ENCODE results near the gene NID1.

NID1 gene

DNA sequence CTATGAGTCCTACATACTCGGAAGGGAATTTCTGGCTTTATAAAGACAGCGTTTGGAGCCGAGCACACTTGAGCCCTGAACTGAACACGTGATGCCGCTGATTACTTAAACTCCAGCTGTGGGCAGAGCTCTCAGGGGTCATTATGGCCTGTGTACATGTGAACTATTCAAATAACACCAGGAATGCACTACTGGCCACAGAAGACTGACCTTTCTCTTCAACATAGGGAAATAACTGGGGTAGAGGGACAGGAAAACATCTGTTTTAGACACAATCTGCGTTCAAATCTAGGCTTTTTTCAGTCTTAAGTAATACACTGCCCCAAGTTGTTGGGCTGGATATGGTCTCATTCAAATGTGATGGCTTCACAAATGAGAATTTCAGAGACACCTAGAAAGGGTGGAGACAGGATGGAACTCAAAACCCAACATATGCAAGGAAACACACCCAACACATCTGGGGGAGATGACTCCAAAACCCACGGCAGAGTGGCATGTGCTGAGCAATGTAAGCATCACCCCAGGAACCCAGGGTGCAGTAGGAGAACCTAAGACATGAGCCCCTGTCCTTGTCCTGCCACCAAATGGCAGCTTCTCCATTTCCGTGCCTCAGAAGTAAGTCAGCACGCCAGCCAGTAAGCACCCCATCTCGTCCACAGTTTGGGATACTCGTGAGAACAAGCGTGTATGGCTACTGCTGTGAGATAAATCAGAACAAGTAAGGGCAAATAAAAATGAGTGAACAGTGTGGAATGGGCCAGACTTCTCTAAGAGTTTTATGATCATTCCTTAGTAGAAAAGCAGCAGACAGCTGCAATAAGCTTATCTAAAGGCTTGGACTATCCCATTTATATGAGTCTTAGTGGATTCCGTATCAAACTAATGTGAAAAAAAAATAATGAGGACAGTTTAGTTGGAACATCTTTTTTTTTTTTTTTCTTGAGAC lies 24.9 kb downstream of the NID1 start:
- H3K27ac ChIP-seq: no peak overlapping the region
- H3K4me3 ChIP-seq: no peak overlapping the region

DNA sequence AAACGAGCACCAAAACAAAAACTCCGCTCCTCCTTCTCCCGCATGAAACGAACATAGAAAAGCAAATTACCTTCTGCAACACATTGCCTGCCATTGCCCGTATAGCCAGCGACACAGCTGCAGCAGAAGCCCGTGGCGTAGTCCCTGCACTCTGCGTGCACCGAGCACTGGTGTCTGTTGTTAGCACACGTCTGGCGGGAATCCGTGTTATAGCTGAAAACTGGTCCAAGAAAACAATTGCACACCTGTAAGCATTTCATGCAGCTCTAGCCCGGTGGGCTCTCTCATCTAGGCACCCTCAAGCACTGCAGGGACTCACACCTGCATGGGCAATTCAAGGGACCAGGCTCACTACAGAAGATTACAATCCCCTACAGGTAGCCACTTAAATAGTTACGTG lies 26.9 kb downstream of the NID1 start:
- no peak overlapping the region for H3K27ac ChIP-seq
- H3K4me3 ChIP-seq: no peak overlapping the region

DNA sequence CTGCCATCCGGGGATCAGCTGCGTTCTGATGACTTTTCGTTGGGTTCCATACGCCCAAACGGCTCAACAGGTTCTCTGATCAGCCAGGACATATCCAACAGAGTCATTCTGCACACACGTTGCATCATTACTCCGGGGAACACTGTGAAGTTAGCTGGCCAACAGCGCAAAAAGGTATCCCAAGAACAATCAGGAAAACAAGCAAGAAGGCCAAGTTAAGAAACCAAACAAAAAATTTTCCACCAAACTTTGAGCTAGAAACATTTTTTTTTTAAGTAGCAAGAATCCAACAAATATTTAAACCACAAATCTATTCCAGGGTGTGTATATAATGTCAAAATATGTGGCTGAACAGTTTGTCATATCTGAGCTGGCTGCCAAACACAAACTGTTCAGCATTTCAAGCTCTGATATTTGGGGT lies 29.2 kb downstream of the NID1 start:
- H3K4me3 ChIP-seq: no peak overlapping the region
- no peak overlapping the region for H3K27ac ChIP-seq

DNA sequence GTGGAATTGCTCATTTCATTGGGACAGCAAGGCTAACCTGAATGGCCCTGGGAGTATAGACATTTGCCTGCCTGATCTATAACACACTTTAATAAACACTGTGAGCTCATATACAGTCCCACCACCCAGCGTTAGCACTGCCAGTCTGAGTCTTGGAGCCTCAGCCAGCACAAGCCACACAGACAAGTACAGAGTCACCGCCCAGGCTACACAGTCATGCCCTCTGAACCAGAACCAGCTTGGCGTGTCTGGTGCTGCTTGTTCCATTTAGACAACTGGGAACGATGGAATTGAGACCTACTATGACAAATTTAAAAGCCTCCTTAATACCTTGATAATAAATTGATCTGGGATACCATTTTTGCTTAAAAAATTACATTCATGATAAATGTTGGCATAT lies 31.6 kb downstream of the NID1 start:
- Histone ChIP-seq H3K27ac (no peak overlapping the region), H3K4me3 (no peak overlapping the region)

DNA sequence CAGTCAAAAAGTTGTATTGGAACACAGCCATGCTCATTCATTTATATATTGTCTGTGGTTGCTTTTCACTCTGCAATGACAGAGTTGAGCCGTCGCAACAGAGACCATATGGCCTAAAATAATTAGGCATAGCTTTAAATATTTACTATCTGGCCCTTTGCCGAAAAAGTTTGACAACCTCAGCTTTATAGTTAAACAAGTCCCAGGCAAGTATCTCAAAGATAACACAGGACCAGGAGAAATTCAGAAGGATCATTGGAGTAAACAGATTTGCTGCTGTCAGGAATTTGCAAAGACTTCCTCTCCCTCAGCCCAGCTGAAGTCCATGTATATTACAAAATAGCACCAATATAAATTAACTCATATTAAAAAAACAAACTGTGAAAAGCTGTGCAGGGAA lies 34.4 kb downstream of the NID1 start:
- no peak overlapping the region for H3K27ac ChIP-seq
- no peak overlapping the region for H3K4me3 ChIP-seq

DNA sequence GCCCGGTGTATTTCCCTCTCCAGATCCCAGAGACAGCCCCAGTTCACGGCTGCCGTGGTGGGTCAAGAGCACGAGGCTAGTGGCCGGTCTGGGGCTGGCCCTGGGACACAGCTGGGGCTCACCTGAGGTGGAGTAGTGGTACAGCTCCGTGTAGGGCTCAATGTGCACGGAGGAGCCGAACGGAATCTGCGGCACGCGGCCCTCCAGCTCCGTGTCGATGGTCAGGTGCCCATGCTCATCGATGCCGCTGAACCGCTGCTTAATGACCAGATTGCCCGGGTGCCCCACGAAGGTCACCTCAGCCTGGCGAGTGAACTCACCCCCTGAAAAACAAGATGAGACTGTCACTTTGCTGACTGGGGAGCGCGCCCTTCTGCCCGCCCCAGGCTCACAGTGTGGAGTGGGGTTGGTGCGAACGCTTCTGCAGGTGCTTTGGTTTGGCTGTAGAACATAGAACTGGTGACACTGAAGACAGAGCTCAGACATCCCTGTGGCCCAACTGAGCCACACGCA lies 35.4 kb downstream of the NID1 start:
- no peak overlapping the region for H3K27ac ChIP-seq

DNA sequence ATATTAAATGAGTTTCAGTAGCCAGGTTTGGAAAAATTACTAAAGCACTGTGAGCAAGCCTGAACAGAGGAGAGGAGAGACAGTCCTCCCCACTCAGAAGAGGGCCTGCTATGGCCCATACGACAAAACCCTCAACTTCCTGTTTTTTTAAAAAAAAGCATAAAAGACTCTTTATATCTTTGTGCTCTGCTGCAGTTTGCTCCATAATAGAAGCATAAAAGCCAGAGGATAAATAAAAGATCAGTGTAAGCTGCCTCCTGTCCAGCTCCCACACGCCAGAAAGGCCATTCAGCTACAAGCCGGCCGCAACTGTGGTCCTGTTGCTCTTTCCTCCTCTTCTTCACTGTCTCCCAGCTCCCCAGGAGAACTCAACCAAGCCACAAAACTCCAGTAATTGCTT lies 37.8 kb downstream of the NID1 start:
- Histone ChIP-seq H3K27ac (no peak overlapping the region), H3K4me3 (no peak overlapping the region)

More for the DNA sequence above, 35.4 kb downstream of the NID1 start:
- no peak overlapping the region for H3K4me3 ChIP-seq

DNA sequence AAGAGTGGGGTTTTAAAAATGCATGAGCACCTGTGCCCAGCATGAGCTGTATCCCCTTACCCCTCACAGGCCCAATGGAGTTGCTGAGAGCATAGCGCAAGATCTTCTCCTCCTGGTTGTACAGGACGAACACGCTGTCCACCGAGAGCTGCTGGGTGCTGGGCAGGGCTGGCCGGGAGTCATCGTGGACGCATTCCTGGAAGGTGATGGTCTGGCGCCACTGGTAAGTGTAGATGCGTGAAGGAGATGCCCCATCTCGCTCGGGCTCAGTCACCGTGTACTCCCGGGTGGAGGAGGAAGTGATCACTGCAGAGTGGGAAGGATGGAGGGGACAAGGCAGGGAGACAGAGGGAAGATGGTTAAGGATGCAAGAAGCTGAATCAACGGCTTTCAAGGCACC lies 39.1 kb downstream of the NID1 start:
- Histone ChIP-seq H3K4me3 (no peak overlapping the region), H3K27ac (no peak overlapping the region)

DNA sequence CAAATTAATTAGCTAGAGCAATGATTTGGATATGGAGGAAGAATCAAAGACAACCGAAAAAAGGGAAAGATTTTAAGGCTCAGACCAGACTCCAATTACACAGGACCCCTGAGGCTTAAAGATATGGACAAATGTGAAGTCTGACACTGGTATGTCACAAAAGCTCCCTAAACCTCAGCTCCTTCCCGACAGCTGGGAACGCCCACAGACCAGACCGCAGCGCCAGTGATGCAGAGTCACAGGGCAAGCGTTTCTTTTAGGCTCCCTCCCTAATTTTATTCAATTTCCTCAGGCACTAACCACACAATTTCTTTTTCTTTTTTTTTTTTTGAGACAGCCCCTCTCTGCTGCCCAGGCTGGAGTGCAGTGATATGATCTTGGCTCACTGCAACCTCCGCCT lies 40.2 kb downstream of the NID1 start:
- H3K4me3 ChIP-seq: no peak overlapping the region
- no peak overlapping the region for H3K27ac ChIP-seq

DNA sequence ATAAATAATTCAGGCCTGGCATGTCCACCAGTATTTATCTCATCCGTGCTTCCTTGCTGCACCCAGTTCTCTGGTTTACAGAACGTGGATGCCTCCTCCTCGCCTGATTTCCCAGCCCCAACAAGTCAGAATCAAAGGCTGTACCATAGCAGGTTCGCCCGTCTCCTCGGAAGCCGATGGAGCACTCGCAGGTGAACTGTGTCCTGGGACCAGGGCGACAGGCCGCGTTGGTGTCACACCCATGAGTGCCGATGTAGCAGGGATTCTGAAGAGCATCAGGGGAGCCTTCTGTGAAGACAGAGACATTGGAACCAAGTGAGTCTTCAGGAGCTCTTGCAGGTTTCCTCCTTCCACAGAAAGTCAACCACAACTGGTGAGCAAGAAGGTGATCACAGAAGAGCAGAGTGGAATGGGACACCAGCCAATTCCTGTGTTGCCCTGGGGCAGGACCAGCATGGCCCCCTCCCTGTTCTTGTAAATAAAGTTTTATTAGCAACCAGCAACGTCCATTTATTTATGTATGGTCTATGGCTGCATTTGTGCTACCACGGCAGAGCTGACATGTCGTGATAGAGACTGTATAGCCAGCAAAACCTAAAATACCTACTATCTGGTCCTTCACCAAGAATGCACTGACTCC lies 40.8 kb downstream of the NID1 start:
- H3K4me3 ChIP-seq: no peak overlapping the region
- no peak overlapping the region for H3K27ac ChIP-seq

DNA sequence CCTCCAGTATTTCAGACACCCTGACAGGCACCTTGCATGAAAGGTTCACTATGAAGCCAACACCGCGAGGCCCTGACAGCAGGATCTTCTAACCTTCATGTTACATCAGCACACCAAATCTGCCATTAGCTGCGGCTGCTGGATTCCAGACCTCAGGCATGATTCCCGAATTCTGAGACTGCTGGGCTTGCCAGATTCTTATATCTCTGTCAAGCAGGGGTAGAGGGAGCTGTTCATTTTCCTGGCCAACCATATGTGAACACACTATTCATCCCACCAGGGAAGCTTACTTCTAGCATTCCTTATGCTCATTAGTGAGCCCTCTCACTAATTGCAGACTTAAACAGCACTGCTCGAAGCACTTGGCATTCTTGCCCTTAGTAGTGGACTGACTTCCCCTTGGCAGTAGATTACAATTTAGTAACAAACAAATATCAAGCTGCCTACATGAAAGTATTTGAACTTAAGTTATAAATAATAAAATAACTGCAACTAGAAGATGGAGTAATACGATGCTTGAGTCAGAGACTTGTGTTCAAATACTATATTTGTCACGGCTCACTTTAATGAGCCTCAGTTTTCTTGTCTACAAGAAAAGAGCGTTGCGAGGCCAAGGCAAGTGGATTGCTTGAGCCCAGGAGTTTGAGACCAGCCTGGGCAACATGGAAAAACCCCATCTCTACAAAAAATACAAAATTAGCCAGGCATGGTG lies 43.3 kb downstream of the NID1 start:
- peak overlapping the region in 7 of 21 experiments; percentile 8 to 70 (median 45) for H3K27ac ChIP-seq

DNA sequence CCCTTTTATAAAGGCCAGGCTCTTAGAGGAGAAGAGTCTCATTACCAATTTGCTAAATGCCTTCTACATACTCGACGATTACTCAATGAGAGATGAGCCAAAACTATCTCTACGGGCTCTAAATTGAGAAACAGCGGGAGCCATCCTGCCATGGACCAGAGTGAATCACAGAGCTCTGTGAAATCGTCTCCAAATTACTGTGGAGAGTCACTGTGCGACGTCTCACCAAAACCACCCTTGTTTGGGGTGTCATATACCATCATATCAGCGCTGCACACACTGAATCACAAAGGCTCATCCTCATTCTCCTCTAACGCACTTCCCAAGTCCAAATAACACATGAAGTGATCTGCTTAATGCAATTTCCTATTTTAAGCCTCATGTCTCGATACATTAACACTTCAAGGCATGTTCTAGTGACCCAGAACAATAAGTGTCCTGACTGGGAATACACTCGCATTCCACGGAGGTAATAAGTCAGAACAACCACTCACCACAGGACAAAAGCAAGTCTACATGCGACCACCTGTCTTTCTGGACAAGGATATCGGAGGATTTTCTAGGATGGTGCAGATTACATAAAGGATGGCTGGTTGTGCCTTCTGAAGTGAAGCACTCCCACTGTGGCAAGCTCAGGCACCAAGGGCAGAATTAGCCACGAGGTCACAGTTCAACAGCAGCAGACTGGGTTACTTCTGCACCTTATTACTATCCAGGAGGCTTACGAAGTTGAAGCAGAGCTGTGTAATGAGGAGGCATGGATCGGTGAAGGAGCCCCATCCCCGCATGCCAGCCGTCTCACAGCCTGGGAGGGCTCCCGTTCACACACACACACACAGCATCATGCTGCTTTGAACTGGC lies 44.3 kb downstream of the NID1 start:
- Histone ChIP-seq H3K27ac (peak overlapping the region in 9 of 21 experiments; percentile 29 to 78 (median 47)), H3K4me3 (no peak overlapping the region)

More for the DNA sequence above, 43.3 kb downstream of the NID1 start:
- H3K4me3 ChIP-seq: no peak overlapping the region

DNA sequence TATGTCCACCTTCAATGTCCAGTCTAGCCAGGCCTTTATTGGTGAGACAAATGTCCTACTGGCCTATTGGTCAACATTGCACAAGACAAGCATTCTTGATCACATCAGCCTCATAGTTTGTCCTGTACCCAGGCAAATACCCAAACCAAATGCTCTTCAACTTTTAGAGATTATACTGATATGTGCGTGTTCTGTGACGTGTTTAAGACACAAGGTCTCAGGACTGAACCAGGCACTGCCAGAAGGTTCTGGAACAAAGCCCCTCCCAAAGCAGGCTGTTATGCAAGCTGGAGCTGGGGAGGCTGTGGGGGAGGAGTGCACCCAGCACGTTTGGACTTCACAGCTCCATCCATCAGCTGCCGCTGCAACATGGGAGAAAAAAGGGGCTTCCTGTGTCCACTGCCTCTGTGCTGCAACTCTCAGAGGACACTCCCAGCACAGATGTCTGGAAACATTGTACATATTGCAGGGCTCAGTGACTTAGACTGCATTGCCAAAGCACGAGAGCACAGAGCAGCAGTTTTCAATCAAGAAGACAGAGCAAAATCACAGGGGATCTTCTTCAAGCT lies 45.9 kb downstream of the NID1 start:
- Histone ChIP-seq H3K4me3 (no peak overlapping the region), H3K27ac (peak overlapping the region in 12 of 21 experiments; percentile 3 to 79 (median 54))

DNA sequence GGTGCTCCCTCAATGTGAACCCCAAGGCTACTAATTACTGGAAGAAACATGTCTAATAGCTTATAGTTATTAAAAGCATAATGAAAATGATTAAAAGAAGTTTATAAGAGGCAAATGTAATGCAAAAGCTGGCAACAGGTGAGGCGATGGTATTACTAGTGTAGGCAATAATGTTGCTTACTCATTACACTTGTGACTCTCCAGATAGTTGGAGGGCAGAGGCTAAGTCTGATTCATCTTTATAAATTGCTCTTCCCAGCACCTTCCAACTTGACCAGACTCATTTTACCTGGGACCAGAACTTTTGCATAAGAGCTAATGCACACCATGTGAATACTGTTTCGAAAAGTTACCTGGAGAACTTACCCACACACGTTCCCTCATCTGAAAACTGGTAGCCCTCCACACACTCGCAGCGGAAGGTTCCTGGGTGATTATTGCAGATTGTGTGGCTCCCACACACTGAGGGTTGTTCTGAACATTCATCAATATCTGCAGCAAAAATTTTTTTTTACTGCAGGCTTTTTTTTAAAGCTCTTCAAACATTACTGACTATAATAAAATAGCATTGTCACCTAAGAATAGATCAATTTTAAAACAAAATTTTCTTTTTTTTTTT lies 48.0 kb downstream of the NID1 start:
- peak overlapping the region in 4 of 21 experiments; percentile 8 to 58 (median 29) for H3K27ac ChIP-seq
- H3K4me3 ChIP-seq: no peak overlapping the region

DNA sequence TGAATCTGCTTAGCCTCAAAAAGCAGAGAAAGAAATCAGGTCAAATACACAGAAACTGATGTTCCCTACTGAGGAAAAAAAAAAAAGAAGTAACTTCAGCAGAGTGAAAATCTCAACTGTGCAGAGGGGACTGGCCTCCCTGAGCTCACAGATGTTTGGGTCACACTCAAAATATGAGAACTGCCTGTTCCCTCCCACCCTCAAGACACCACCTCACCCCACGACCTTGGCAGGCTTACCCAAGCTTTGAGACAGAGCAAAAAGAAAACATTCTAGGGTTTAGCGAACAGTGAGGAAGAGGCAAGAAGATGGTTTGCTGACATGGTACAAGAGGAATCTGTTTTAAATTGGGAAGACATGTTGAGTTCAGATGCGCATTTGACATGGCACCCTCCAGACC lies 48.8 kb downstream of the NID1 start:
- no peak overlapping the region for H3K4me3 ChIP-seq
- peak overlapping the region in 5 of 21 experiments; percentile 4 to 58 (median 49) for H3K27ac ChIP-seq

DNA sequence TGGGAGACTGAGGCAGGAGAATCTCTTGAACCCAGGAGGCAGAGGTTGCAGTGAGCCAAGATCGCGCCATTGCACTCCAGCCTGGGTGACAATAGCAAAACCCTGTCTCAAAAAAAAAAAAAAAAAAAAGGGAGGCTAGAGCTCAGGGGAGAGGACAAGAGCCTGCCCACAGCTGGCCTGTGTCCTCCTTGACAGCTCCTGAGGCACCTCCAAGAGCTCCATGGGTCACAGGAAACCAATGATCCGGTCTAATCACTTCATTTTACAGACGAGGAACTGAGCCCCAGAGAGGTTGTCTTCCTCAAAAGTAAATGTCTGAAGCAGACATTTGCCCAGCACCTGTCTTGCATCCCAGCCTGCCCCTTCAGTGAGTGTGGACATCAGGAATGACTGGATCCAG lies 49.4 kb downstream of the NID1 start:
- Histone ChIP-seq H3K4me3 (no peak overlapping the region), H3K27ac (peak overlapping the region in 3 of 21 experiments; percentile 4 to 58 (median 49))

DNA sequence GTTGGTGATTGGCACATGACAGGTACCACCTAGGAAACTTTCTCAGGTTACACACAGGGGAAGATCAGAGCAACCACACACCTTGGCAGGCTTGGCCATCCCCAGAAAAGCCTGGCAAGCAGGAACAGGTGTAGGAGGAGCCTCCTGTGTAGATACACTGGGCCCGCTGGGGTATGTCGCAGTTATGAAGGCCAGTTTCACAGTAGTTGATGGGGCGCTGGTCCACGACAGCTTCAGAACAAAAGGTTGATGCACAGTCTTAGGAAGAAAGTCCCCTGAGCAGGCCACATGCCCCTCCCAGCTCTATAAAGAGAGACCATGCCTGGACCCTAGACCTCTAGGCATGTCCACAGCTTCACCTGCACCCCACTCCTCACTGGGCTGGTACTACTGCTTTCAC lies 51.6 kb downstream of the NID1 start:
- Histone ChIP-seq H3K27ac (peak overlapping the region in 1 of 21 experiments; percentile 18), H3K4me3 (no peak overlapping the region)

DNA sequence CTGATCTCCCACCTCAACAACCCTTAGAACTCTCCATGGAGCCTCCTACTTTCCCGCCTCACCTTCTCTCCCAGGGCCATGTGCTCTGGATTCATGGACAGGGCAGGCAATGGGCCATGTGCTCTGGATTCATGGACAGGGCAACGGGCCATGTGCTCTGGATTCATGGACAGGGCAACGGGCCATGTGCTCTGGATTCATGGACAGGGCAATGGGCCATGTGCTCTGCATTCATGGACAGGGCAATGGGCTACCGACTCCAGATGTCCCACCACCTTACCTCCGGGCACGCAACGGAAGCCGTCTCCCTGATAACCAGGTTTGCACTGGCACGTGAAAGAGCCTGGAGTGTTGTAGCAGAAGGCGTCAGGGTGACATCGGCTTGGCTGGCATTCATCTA lies 53.2 kb downstream of the NID1 start:
- no peak overlapping the region for H3K4me3 ChIP-seq
- no peak overlapping the region for H3K27ac ChIP-seq
